GM12801 (cell line): ENCODE measurements around the gene BICD1.

Source experiments
- TF ChIP-seq, protein P1 (sequence below): IDR thresholded peaks from one replicate; pipeline ENCODE4 v1.5.1; 2011; ENCODE audit warnings: control low read depth; ENCODE audit not compliant: insufficient read length; ENCODE audit errors: extremely low read depth

The BICD1 gene

GRCh38 chr12:32230613-32230993, 124.0 kb downstream of the BICD1 start:
- TF ChIP-seq, protein P1, sequence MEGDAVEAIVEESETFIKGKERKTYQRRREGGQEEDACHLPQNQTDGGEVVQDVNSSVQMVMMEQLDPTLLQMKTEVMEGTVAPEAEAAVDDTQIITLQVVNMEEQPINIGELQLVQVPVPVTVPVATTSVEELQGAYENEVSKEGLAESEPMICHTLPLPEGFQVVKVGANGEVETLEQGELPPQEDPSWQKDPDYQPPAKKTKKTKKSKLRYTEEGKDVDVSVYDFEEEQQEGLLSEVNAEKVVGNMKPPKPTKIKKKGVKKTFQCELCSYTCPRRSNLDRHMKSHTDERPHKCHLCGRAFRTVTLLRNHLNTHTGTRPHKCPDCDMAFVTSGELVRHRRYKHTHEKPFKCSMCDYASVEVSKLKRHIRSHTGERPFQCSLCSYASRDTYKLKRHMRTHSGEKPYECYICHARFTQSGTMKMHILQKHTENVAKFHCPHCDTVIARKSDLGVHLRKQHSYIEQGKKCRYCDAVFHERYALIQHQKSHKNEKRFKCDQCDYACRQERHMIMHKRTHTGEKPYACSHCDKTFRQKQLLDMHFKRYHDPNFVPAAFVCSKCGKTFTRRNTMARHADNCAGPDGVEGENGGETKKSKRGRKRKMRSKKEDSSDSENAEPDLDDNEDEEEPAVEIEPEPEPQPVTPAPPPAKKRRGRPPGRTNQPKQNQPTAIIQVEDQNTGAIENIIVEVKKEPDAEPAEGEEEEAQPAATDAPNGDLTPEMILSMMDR, result no peak

DNA sequence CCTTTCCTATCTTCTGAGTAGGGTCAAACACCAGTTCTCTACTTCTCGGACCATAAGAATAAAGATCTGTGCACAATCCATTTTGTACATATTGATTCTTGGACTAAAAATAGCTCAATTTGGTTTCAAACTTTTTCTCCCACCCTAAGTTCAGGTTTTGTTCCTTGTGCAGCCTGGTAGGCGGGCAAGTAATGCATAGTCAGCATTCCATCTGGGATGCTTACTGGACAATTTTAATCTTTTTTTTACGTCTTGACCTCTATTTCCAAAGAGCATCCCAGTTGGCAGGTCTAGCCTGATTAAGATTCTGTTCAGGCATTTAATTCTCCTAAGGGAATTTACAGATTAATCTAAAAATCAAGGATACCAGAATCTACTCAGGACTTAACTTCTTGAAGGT, 126.9 kb downstream of the BICD1 start:
- TF ChIP-seq, protein P1, result no peak

DNA sequence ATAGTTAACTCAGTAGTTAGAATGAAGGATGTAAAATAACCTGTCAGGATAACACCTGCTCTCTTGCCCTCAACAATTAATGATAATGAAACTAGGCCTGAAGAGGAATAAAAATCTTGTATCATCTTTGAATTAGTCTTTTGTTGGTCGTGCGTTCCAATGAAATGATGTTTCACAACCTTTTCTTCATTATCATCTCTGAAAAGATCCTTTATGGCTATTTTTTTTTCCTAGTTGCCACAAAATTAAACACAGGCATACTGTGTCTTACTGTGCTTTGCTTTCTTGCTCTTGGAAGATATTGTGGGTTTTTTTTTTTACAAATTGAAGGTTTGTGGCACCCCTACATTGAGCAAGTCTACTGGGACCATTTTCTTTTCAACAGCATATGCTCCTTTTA, 128.6 kb downstream of the BICD1 start:
- TF ChIP-seq, protein P1, result no peak

- TF ChIP-seq, protein P1, result no peak
These were observed 133.5 kb downstream of the BICD1 start for GRCh38 chr12:32240162-32240561.

DNA sequence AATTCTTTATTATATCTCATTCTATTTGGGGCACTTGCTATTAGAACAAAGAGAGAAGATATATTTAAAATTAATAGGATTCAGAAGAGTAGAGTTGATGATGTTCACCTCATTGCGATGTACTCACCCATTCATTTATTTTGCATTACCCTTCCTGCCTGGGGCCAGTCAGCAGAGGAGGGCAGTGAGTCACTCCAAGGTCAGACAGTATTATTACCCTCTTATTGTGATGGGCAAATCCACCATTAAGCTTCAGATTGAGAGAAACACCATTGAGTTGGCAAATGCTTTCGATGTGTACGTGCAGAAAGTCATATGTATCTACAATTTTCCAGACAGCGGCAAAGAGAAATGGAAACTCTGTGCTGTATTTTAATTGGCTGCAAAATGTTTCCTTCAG, 134.2 kb downstream of the BICD1 start:
- TF ChIP-seq, protein P1, result no peak

DNA sequence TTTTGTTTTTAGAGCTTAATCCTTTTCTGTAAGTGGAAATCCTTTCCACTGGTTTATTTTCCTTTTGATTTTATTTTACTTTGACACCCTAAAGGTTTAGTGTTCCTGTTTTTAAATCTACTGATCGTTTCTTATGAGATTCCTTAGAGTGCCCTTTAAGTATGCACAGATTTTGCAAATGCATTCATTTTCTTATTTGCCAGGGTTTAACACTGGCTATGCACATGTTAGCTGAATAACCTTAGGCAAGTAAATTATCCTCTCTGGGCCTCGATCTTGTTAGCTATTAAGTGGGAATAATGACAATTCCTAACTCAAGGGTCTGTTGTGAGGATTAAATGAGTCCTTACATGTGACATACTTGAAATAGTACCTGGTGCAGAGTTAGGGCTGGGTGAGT, 136.0 kb downstream of the BICD1 start:
- TF ChIP-seq, protein P1, result no peak

- TF ChIP-seq, protein P1, result no peak
These were observed 141.9 kb downstream of the BICD1 start for GRCh38 chr12:32248441-32249140.
